Ecto neural progenitor cell (in vitro differentiated cells): ENCODE data around the gene RAB33A.
"Not testable (repeated sequence)": the region's sequence is repeated elsewhere in the genome, so short reads cannot be mapped to it uniquely, and the experiment has no call there.

Source experiments
- DNase-seq: peaks from one replicate; pipeline ENCODE4 v3.0.0-alpha.2; 2018; ENCODE audit warnings: low spot score

Gene RAB33A

GRCh38 chrX:130172127-130172845 lies 524 bp downstream of the RAB33A start:
- no peak for DNase-seq

GRCh38 chrX:130173190-130173895 lies 1.6 kb downstream of the RAB33A start:
- no peak for DNase-seq

GRCh38 chrX:130174045-130174704 lies 2.4 kb downstream of the RAB33A start:
- no peak for DNase-seq

- no peak for DNase-seq
Measured at GRCh38 chrX:130174937-130175336, 3.2 kb downstream of the RAB33A start.

- no peak for DNase-seq
Measured at GRCh38 chrX:130176354-130176776, 4.6 kb downstream of the RAB33A start.

GRCh38 chrX:130176942-130177341 lies 5.2 kb downstream of the RAB33A start:
- no peak for DNase-seq

- no peak for DNase-seq
Measured at GRCh38 chrX:130179170-130179569, 7.4 kb downstream of the RAB33A start.

DNA sequence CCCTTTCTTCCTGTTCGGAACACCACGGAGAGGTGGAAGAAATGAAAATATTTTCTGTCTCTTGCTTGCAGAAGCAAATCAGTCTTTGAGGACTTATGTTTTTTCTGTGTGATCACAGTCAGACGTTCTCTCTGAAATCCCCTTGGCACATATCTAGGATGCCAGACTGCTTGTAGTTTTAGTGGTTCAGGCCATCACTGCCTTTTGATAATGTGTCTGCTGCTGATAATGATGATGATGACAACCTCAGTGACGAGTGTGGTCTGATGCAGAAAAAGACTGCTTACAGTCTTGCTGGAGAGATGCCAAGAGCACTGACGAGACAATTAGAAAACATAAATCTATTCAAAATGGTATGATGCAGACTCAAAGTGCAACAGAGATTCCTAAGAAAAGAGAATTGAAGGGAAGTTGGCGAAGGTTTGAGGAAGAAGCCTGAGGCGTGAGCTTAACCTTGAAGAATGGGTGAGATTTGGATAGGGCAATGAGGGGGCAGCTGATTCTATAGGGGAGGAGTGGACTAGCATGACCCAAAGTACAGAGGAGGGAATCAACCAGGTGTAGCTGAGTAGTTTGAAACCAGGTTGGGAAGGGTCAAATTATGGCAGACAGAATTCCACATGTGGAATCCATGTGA lies 7.9 kb downstream of the RAB33A start:
- DNase-seq, result no peak

- no peak for DNase-seq
Measured at GRCh38 chrX:130184168-130184567, 12.4 kb downstream of the RAB33A start.

- DNase-seq, result no peak
Measured at GRCh38 chrX:130184857-130185256, 13.1 kb downstream of the RAB33A start.

DNA sequence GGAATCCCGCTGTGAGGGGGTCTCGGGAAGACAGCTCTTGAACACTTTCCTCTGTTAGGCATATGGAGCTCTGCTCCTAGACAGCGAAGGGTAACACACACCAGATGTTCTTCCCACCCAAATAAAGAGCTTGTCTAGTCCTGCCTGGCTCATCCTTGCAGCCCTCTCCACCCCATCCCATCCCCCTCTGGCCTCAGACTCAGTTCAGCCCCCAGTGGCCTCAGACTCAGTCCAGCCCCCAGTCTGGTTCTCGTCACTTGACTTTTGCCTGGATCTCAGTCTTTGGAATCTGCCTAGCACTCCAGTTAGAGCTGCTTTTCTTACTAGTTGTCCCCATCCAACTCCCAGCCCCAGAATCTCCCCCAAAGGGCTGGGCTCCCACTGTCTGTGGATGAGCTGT lies 14.9 kb downstream of the RAB33A start:
- DNase-seq, result no peak

DNA sequence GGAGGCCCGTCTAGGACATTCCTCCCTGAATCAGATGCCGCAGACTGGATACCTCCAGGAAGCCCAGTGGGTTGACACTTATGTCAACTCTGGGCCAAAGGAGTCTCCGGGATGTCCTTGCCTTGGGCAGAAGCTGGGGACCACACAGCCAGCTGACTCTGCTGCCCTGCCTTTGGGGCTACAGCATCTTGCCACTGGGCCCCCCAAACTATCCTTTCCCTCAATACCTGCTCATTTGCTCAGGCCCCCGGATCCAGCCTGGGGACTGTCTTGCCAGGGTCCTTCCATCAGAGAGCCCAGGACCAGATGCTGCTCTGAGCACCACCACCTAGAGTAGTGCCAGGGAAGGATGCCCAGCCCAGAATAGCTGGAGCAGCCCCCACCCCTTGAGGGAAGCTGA lies 19.0 kb downstream of the RAB33A start:
- DNase-seq, result no peak

GRCh38 chrX:130196466-130196865 lies 24.7 kb downstream of the RAB33A start:
- no peak for DNase-seq

GRCh38 chrX:130197464-130197863 lies 25.7 kb downstream of the RAB33A start:
- no peak for DNase-seq

GRCh38 chrX:130204647-130205046 lies 32.9 kb downstream of the RAB33A start:
- DNase-seq, result no peak

DNA sequence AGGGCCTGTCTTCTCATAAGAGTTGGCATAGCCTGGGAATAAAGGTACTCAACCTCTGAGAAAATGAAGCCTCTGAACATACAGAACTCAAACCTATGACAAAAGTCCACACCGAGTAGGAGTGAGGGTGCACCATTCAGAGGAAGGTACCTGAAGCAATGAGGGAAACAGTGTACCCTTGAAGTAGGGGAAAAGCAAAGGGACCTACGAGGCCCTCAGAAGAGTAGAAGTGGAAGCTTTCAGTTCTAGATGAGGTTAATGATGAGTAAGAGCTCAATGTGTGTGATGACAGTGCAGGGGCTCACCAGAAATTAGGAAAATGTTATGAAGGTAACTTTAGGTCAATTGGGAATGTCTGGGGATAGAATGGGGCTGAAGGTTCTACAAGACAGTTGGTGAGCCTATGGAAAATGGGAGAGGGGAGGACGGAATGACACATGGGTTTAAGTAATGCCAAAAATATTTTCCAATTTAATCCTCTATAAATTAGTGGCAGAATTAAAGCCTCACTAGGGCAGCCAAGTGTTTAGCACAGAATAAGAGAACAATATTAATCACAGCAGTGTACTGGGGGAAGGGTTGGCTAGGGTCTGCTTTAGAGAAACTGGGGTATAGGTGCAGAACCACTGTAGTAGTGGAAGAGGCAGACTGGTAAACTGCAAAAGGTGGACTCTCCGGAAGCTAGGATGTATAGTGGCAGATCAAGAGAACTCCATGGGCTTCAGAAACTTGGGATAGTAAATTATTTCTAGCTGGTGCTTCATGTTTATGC lies 39.8 kb downstream of the RAB33A start:
- DNase-seq, result no peak

DNA sequence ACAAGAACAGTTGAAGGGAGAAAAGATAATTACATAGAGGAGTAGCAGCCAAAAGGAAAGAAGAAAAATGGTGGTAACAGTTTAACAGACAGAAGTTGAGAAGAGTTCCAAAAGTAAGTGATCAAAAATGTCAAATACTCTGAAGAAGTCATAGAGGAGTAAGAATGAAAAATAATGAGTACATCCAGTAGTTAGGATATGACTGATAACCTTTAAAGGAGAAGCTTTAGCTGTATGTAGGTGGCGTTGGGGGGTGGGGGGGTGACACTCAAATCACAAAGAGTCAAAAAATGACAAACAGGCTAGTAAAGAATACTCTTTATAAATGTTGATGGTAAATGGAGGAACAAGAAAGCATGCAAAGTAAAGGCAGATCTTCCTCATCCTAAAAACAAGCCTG lies 40.6 kb downstream of the RAB33A start:
- DNase-seq, result no peak

DNA sequence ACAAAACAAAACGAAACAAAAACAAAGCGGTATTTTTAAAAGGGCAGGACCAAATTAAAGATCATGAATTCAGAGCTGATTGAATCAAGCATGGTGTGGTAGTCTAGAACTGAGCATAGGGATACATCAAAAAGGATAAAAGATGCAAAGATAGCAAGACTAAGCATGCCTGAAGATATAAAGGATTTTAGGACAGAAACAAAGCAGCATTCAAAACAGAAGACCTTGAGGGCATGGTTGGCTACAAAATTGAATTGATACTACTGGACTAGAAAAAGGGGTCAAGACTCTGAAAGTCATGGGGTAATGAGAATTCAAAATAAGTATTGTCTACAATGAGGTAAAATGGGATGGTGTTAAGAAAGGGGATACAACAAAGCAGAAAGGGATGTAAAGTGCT lies 41.6 kb downstream of the RAB33A start:
- DNase-seq, result no peak

DNA sequence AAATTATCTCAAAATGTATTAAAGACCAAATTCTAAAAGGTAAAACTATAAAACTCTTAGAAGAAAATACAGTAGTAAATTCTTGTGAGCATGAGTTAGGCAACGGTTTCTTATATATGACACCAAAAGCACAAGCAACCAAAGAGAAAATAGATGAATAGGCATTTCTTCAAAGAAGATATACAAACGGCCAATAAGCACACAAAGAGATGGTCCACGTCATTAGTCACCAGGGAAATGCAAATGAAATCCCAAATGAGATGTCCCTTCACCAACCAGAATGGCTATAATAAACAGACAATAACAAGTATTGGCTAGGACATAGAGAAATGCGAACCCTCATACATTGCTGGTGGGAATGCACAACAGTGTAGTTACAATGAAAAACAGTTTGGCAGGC lies 44.6 kb downstream of the RAB33A start:
- no peak for DNase-seq

DNA sequence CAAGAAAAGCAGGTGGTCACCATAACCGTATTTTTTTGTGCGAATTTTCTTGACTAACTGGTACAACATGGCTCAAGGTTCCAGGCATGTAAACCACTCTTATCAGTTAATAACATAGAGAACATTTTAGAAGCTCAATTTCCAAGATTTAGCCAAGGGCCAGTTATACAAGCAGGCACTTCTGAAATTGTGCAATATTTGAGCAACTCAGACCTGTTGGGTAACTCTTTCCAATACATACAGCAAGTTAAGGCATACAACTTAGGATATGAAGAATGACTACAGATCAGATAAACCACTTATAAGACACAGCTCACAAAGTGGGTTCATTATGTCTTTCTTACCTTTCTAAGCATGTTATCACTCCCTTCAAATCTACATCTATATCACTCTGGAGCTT lies 53.0 kb downstream of the RAB33A start:
- DNase-seq, result no peak

GRCh38 chrX:130228871-130229270 lies 57.1 kb downstream of the RAB33A start:
- no peak for DNase-seq

DNA sequence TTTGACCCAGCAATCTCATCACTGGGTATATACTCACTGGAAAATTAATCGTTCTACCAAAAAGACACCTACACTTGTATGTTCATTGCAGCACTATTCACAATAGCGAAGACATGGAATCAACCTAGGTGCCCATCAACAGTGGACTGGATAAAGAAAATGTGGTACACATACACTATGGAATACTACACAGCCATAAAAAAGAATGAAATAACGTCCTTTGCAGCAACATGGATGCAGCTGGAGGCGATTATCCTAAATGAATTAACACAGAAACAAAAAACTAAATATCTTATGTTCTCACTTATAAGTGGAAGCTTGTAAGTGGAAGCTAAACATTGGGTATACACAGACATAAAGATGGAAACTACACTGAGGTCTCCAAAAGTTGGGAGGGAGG lies 59.4 kb downstream of the RAB33A start:
- DNase-seq, result not testable (repeated sequence)
